Measurements from ENCODE around the gene MT1B.
"Not testable (repeated sequence)": the region's sequence is repeated elsewhere in the genome, so short reads cannot be mapped to it uniquely, and the experiment has no call there.

- TF ChIP-seq CTCF (IDR thresholded peaks at IDR 0.05; ENCODE audit: low read depth, low read length, poor library complexity, severe bottlenecking); EZH2phosphoT487 (IDR thresholded peaks at IDR 0.05; ENCODE audit: borderline replicate concordance, low read length): not testable (repeated sequence)
These were observed 20.5 kb downstream of the MT1B start for GRCh38 chr16:56672171-56672570.
